Muscle of leg (tissue), 11 donors: ENCODE results near the gene USP6NL. TPM values are rescaled to one million over a fixed set of nuclear protein-coding genes. Genes with fewer than 3 reads are reported as not detected.
"Not testable (repeated sequence)": the region's sequence is repeated elsewhere in the genome, so short reads cannot be mapped to it uniquely, and the experiment has no call there.

ENCODE experiments used
- DNase-seq: peaks from one replicate; pipeline ENCODE4 v3.0.0; 2013
- H3K27ac ChIP-seq: one replicate; pipeline ENCODE4 v1.5.1; 2013; ENCODE audit warnings: mild to moderate bottlenecking, low read length, control low read depth
- H3K27me3 ChIP-seq: one replicate; pipeline ENCODE4 v1.6.1; 2013; ENCODE audit warnings: low read length; ENCODE audit not compliant: control insufficient read depth, insufficient read depth
- H3K36me3 ChIP-seq: one replicate; pipeline ENCODE4 v1.6.1; 2013; ENCODE audit warnings: low read length; ENCODE audit not compliant: control insufficient read depth, insufficient read depth
- H3K4me1 ChIP-seq: one replicate; pipeline ENCODE4 v1.6.1; 2013; ENCODE audit warnings: low read length; ENCODE audit not compliant: control insufficient read depth, insufficient read depth
- H3K4me3 ChIP-seq: one replicate; pipeline ENCODE4 v1.5.1; 2013; ENCODE audit warnings: low read length, control low read depth
- H3K9me3 ChIP-seq: replicated peaks from 2 replicates; pipeline ENCODE4 v1.6.1; 2013; ENCODE audit warnings: low read depth, low read length; ENCODE audit not compliant: control insufficient read depth
- WGBS: methylation state at CpG from one replicate; pipeline ENCODE4 v1.1.5; 2013; ENCODE audit warnings: missing lambda C conversion rate; ENCODE audit not compliant: insufficient coverage; 5-methylcytosine and 5-hydroxymethylcytosine counted together
- polyA plus RNA-seq, 8 donors: library from polyadenylated mRNA; unstranded; fragments of 120-200 nt; gene quantifications; one replicate each; pipeline versions ENCODE4 v1.2.1 to v1.2.3, GENCODE V29; 2013; ENCODE audit warnings: inconsistent platforms in 1 of 8, low replicate concordance in 1 of 8; ENCODE audit not compliant: insufficient read length in 8 of 8, insufficient read depth in 1 of 8
- total RNA-seq: library from RNA; stranded (reverse); fragments of 120-200 nt; gene quantifications from one replicate; pipeline ENCODE4 v1.2.4, GENCODE V29; 2013

Gene USP6NL
- total and polyA plus RNA-seq, 9 donors, result 7.3 to 12.0 (median 8.7) TPM

DNA sequence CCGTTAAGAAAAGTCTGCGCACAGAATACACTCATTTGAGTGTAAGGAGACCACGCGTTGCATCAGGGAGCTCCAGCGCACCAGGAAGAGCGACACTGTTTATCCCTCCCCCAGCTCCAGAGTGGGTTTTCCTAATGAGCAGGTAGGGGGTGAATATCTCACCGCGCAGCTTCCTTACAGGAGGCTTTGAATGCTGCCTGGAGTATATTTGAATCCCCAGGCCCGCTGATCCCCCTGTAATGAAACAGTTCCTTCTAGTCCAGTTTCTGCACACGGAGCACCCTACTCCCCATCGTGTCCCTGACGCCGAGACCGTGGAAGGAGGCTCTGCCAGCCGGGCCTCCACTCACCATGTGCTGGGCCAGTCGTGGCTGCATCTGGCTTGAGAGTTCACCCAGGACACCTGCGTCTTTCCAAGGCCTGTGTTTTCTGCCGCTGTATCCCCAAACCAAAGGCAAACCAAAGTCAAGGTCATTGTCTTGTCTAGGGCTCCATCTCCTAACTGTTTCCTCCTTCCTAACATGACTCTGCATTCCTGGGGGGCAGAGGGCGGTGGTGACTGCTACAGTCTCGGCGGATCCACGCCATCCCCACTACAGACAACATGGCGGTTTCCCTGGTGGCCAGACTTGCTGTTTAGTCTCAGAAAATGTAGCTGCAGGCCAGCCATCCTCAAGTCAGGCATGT lies 167.8 kb downstream of the USP6NL start:
- no peaks in the 10 kb centered on the region for H3K9me3 ChIP-seq
- H3K36me3 ChIP-seq, result no peaks in the 10 kb centered on the region
- DNase-seq, result no peak
- WGBS, result 93% methylated on average over 17 of the region's 23 CpGs
- H3K4me3 ChIP-seq, result no peak overlapping the region
- H3K27me3 ChIP-seq, result peaks cover 5% of the 10 kb centered on the region
- H3K27ac ChIP-seq, result no peak overlapping the region
- peaks cover 11% of the 10 kb centered on the region for H3K4me1 ChIP-seq

DNA sequence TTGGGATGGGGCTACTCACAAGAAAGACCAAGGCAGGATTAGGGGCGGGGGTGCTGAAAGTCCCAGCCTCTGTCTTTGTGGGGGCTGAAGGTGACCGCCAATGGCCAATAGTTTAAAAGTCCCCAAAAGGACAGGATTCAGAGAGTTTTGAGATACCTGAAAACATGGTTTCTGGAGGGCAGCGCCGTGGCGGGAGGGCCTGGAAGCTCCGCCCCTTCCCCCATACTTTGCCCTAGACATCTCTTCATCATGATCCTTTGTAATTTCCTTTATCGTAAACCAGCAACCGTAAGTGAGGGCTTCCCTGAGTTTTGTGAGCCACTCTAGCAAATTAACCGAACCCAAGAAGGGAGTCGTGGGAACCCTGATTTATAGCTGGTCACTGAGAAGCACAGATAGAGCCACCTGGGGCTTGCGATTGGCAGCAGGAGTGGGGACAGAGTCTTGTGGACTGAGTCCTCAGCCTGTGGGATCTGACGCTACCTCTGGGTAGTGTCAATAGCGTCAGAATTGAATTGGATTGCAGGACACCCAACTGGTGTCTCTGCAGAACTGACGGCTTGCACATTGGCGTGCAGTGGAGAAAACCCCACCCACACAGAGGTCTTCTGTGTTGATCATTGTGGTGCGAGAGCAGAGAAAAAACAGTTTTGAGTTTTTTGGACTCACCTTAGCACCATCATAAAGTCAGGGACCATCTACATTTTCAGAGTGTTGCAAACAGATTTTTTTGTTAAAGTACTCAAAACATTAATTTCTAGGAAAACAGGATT lies 169.3 kb downstream of the USP6NL start:
- WGBS, result 94% methylated on average over 10 of the region's 16 CpGs
- H3K27ac ChIP-seq, result no peak overlapping the region
- no peaks in the 10 kb centered on the region for H3K9me3 ChIP-seq
- no peak overlapping the region for H3K4me3 ChIP-seq
- no peaks in the 10 kb centered on the region for H3K36me3 ChIP-seq
- H3K4me1 ChIP-seq, result no peaks in the 10 kb centered on the region
- H3K27me3 ChIP-seq, result peaks cover 5% of the 10 kb centered on the region
- no peak for DNase-seq

- DNase-seq, result no peak
These were observed 170.3 kb downstream of the USP6NL start for GRCh38 chr10:11441151-11441535.

DNA sequence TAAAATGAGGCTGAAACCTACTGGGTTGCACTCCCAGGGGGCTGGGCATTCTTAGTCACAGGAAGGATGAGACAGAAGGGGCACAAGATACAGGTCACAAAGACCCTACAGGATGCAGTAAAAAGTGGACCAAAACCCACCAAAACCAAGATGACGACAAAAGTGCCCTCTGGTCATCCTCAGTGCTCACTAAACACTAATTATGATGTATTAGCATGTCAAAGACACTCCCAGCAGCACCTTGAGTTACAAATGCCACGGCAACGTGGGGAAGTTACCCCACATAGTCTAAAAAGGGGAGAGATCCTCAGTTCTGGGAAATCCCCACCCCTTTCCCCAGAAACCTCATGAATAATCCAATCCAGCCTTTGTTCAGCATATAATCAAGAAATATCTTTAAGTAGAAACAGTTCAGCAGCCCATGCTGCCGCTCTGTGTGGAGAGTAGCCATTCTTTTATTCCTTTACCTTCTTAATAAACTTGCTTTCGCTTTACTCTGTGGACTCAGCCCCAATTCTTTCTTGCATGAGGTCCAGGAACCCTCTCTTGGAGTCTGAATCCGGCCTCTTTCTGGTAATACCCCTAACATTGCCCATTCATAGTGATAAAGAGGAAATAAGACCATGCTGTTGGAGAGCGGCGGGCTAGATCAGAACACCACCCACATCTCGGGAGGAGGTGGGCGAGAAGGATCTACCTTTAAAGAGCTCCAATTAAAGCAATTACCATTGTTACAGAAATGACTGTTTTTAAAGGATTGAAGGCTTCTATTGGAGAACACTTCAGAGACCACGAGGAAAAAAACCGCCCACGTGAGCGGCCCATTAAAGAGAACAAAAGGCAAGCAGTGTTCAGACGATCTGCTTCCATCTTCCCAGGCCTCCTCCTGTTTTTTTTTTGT lies 170.9 kb downstream of the USP6NL start:
- H3K9me3 ChIP-seq, result no peaks in the 10 kb centered on the region
- no peak for DNase-seq
- 75% methylated on average over 6 of the region's 15 CpGs for WGBS
- peaks cover 2% of the 10 kb centered on the region for H3K27me3 ChIP-seq
- no peak overlapping the region for H3K4me3 ChIP-seq
- H3K4me1 ChIP-seq, result peaks cover 4% of the 10 kb centered on the region
- H3K27ac ChIP-seq, result no peak overlapping the region
- H3K36me3 ChIP-seq, result no peaks in the 10 kb centered on the region

More at GRCh38 chr10:11441151-11441535, 170.3 kb downstream of the USP6NL start:
- Histone ChIP-seq H3K36me3 (no peaks in the 10 kb centered on the region), H3K4me1 (no peaks in the 10 kb centered on the region), H3K27ac (no peak overlapping the region), H3K4me3 (no peak overlapping the region), H3K27me3 (peaks cover 2% of the 10 kb centered on the region), H3K9me3 (no peaks in the 10 kb centered on the region)
- 92% methylated on average over 15 of the region's 16 CpGs for WGBS

DNA sequence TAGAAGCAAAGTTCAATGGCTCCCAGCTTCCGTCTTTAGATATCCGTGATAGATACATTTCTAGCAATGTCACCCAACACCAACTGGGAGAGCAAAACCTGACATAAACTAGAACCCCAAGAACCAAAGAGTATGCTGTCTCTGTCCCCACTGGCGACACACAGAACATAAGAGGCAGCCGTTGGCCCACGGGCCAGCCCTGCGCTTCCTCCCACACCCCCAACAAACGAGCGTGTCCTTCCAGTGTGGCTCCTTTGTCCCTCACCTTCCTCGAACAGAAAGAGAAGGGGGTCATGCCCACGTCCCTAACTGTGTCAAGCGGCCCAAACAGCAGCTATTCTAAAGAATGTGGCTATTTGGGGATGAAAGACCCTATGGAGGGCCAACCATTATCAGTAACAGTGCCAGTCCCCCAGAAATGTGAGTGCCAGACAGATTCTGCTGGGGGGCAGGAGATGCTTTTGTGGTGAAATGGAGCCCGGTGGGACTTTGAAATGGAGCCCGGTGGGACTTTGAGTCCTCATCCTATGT lies 171.9 kb downstream of the USP6NL start:
- 85% methylated on average over 6 of the region's 13 CpGs for WGBS
- Histone ChIP-seq H3K36me3 (no peaks in the 10 kb centered on the region), H3K27me3 (peaks cover 2% of the 10 kb centered on the region), H3K27ac (no peak overlapping the region), H3K4me3 (no peak overlapping the region), H3K4me1 (peaks cover 5% of the 10 kb centered on the region), H3K9me3 (no peaks in the 10 kb centered on the region)
- DNase-seq, result no peak

DNA sequence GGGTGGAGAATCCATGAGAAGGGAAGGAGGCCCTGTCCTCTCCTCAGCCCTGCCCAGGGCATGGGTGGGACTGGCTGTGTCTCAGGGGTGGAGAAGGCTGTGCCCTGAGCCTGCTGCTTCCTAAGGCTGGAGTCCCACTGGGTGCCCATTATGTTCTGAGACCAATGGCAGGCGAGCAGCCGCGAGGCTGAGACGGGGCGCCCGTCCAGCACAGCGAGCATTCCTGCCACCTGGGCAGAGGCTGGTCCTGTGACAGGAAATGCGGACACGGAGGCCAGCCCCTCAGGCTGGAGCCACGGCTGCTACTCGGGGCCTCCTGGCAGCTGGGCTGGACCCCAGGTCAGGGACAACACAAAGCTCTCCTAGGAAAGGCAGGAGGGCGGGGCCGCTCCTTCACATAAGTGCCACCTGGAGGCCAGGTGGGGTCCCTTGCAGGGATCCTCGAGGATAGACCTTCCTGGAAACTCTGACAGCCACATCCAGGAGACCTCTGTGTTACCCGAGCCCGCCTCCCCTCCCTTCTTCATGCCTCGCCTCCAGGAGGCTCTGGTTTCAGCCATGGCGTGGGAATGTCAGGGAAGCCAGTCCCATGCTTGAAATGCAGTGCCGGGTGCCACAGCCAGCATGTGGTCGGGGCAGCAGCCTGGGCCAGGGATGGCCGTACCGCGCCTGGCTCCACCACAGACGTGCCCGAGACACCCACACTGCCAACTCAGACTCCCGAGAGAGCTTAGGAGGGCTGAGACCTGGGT lies 173.9 kb downstream of the USP6NL start:
- Histone ChIP-seq H3K4me1 (peaks cover 5% of the 10 kb centered on the region), H3K27me3 (peaks cover 2% of the 10 kb centered on the region), H3K36me3 (no peaks in the 10 kb centered on the region), H3K27ac (no peak overlapping the region), H3K9me3 (no peaks in the 10 kb centered on the region), H3K4me3 (no peak overlapping the region)
- WGBS, result 72% methylated on average over 24 of the region's 26 CpGs
- peak; percentile 58 for DNase-seq

DNA sequence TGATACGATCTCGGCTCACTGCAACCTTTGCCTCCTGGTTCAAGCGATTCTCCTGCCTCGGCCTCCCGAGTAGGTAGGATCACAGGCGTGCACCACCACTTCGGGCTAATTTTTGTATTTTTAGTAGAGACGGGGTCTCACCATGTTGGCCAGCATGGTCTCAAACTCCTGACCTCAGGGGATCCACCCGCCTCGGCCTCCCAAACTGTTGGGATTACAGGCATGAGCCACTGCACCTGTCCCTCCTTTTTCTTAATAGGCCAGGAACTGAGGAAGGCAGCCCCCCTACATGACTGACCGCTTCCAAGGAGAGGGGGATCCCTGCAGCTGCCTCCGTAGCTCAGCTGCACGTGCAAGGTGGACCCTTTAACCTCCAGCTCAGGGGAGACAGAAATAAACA lies 175.0 kb downstream of the USP6NL start:
- H3K36me3 ChIP-seq, H3K27me3 ChIP-seq, DNase-seq, H3K9me3 ChIP-seq, H3K4me3 ChIP-seq, H3K4me1 ChIP-seq, H3K27ac ChIP-seq: not testable (repeated sequence)
- 93% methylated on average over 8 of the region's 13 CpGs for WGBS

DNA sequence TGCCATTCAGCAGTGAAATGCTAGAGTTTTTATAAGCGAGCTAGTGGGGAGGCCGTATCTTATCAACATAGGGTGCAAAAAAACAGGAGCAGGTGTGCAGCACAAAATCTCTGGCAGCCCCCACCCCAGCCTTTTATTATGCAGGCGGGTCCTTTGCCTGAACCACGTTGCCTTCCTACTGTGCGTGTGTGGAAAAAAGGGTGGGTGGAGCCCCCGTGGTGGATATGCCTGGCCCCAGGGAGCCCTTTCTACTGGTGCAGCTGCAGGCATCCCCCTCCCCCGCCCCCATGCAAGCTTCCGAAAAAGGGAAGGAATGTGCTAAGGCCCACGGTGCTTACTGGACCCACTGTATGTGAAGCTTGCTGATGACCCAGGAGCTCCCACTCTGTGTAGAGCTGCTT lies 175.9 kb downstream of the USP6NL start:
- H3K36me3 ChIP-seq, result no peaks in the 10 kb centered on the region
- no peak overlapping the region for H3K4me3 ChIP-seq
- no peak for DNase-seq
- 70% methylated on average over 3 of the region's 9 CpGs for WGBS
- H3K4me1 ChIP-seq, result peaks cover 8% of the 10 kb centered on the region
- peaks cover under 1% of the 10 kb centered on the region for H3K27me3 ChIP-seq
- H3K27ac ChIP-seq, result no peak overlapping the region
- no peaks in the 10 kb centered on the region for H3K9me3 ChIP-seq

GRCh38 chr10:11434324-11434723 lies 177.1 kb downstream of the USP6NL start:
- Histone ChIP-seq H3K4me1 (peaks cover 9% of the 10 kb centered on the region), H3K9me3 (peaks cover 7% of the 10 kb centered on the region), H3K4me3 (no peak overlapping the region), H3K27me3 (no peaks in the 10 kb centered on the region), H3K27ac (no peak overlapping the region), H3K36me3 (no peaks in the 10 kb centered on the region)
- no peak for DNase-seq
- WGBS, result 60% methylated on average over 1 of the region's 2 CpGs
